Tibial nerve (tissue), 4 donors: ENCODE data around the gene FCER1G. TPM values are rescaled to one million over a fixed set of nuclear protein-coding genes. Genes with fewer than 3 reads are reported as not detected.

Source experiments
- DNase-seq, 2 donors: peaks; one replicate each; pipeline ENCODE4 v3.0.0-alpha.2; 2019; ENCODE audit warnings: low spot score in 2 of 2
- H3K27ac ChIP-seq, 4 donors: fragments of 200-600 bp; sonication (generic) in 3 of 4; one replicate each; pipeline ENCODE4 v1.5.1; 2017 to 2019; ENCODE audit warnings: mild to moderate bottlenecking in 1 of 4
- H3K27me3 ChIP-seq, 2 donors: fragments of 200-600 bp; sonication (generic) in 1 of 2; one replicate each; pipeline versions ENCODE4 v1.5.1 to v1.6.0; 2017 to 2019
- H3K36me3 ChIP-seq, 3 donors: fragments of 200-600 bp; sonication (generic); one replicate each; pipeline ENCODE4 v1.5.1; 2018 to 2019
- H3K4me1 ChIP-seq, 4 donors: fragments of 200-600 bp; sonication (generic) in 3 of 4; one replicate each; pipeline ENCODE4 v1.5.1; 2017 to 2019
- H3K4me3 ChIP-seq, 4 donors: fragments of 200-600 bp; sonication (generic) in 3 of 4; one replicate each; pipeline ENCODE4 v1.5.1; 2017 to 2019; ENCODE audit warnings: mild to moderate bottlenecking in 1 of 4, moderate library complexity in 1 of 4
- H3K9me3 ChIP-seq, 4 donors: fragments of 200-600 bp; sonication (generic) in 3 of 4; one replicate each; pipeline ENCODE4 v1.5.1; 2017 to 2019
- EP300 ChIP-seq, 2 donors: sonication (generic); formaldehyde crosslinking; IDR thresholded peaks; one replicate each; pipeline ENCODE4 v1.6.1; 2017; ENCODE audit warnings: antibody characterized with exemption in 2 of 2, mild to moderate bottlenecking in 1 of 2
- POLR2A ChIP-seq, 2 donors: fragments of 450-650 bp; IDR thresholded peaks; one replicate each; pipeline ENCODE4 v1.6.1; 2017; ENCODE audit warnings: antibody characterized with exemption in 2 of 2, mild to moderate bottlenecking in 2 of 2, moderate library complexity in 2 of 2
- WGBS, 2 donors: methylation state at CpG; one replicate each; pipeline ENCODE4 v1.1.5; 2018; 5-methylcytosine and 5-hydroxymethylcytosine counted together
- total RNA-seq, 4 donors: library from RNA; depleted of rRNA; stranded (reverse); fragments of >200 nt; gene quantifications; one replicate each; pipeline ENCODE4 v1.1.0, GENCODE V29; 2016
- TF ChIP-seq, protein P1 (sequence below), 5 experiments: fragments of 200-600 bp in 3 of 5; fragments of 450-650 bp in 2 of 5; sonication (generic) in 3 of 5; IDR thresholded peaks; one replicate each; pipeline ENCODE4 v1.5.1; 2016 to 2019; ENCODE audit warnings: antibody characterized with exemption in 5 of 5, mild to moderate bottlenecking in 3 of 5, moderate library complexity in 2 of 5

The FCER1G gene
- total RNA-seq, 4 donors from 2014 or later: 40.6 to 190 (median 50.9) TPM

DNA sequence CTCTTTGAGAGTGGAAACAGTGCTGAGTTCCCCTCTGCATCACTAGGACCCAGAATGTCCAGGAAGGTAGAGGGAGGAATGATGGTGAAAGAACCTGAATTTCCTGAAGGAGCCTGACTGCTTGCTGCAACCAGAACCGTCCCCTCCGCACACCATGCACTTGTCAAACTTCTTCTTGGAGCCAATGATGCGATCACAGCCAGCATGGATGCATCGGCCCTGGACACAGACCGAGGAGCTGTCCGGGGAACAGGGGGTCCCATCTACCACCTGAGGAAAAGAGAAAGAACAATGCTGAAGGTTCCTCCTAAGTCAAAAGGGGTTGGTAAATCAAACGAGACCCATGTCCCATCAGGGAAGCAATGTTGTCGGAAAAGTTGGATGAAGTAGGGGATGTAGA, 23.1 kb upstream of the FCER1G start:
- no peak for DNase-seq
- TF ChIP-seq, protein P1, sequence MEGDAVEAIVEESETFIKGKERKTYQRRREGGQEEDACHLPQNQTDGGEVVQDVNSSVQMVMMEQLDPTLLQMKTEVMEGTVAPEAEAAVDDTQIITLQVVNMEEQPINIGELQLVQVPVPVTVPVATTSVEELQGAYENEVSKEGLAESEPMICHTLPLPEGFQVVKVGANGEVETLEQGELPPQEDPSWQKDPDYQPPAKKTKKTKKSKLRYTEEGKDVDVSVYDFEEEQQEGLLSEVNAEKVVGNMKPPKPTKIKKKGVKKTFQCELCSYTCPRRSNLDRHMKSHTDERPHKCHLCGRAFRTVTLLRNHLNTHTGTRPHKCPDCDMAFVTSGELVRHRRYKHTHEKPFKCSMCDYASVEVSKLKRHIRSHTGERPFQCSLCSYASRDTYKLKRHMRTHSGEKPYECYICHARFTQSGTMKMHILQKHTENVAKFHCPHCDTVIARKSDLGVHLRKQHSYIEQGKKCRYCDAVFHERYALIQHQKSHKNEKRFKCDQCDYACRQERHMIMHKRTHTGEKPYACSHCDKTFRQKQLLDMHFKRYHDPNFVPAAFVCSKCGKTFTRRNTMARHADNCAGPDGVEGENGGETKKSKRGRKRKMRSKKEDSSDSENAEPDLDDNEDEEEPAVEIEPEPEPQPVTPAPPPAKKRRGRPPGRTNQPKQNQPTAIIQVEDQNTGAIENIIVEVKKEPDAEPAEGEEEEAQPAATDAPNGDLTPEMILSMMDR (IDR thresholded peaks at IDR 0.05): no peak
- TF ChIP-seq POLR2A (IDR thresholded peaks at IDR 0.05): no peak
- no peak for TF ChIP-seq EP300 (IDR thresholded peaks at IDR 0.05)
- Histone ChIP-seq H3K4me1 (peaks cover 4 to 55% (median 35%) of the 10 kb centered on the region in 4 donors), H3K4me3 (no peak overlapping the region), H3K27ac (no peak overlapping the region), H3K36me3 (peaks cover 0 to 17% (median 0%) of the 10 kb centered on the region in 3 donors), H3K27me3 (no peaks in the 10 kb centered on the region), H3K9me3 (no peaks in the 10 kb centered on the region)
- 74 to 80% methylated on average over 8 of the region's 8 CpGs for WGBS, 2 donors

DNA sequence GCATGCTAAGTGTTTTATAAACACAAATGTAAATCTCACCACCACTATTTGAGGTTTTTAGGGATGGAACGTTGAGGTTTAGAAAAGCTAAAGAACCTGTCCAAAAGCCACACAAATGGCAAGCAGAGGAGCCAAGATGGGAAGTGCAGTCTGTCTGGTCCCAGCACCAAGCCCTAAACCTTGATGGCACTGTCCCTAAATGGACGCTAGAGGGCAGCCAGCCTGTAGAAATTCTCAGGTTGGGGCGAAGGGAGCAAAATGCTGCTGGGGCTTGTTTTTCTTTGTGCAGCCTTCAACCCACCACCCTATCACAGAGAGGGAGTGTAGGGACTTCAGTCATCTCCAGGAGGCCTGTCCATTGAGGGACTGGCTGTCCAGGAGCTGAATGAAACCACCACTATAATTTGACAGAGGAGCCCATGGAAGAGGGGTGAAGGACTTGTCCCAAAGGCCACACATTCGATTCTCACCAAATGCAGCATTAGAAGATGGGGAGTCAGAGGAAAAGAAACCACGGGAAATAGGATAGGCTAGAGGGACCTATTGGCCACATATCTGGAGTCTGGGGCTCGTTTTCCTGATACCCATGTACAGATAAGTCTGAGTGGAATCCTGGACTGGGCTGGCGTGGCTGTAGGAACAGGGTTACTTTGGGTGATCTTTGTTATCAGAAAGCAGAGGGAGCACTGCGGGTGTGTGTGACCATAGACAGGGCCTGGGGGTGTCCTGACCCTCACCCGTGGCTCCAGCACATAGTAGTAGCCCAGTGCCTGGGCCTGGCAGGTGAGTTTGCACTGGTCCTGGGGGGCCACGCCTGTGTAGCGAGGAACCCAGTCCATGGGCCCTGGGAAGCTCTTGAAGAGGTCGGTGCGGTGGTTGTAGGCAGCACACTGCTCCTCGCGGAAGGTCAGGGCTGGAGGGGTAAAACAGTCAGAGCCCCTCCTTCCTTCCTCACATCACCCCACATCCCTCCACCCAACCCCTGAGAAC, 22.3 kb upstream of the FCER1G start:
- H3K4me1 ChIP-seq: peaks cover 5 to 63% (median 36%) of the 10 kb centered on the region in 4 donors
- no peaks in the 10 kb centered on the region for H3K9me3 ChIP-seq
- DNase-seq: peak in 1 of 2 donors; percentile 71
- peak in 1 of 2 donors; percentile 33 for TF ChIP-seq EP300 (IDR thresholded peaks at IDR 0.05)
- TF ChIP-seq POLR2A (IDR thresholded peaks at IDR 0.05): no peak
- TF ChIP-seq, protein P1 (IDR thresholded peaks at IDR 0.05): peak; percentile 78 to 90 (median 84)
- H3K27ac ChIP-seq: peak overlapping the region in 3 of 4 donors; percentile 62 to 98 (median 97)
- H3K27me3 ChIP-seq: no peaks in the 10 kb centered on the region
- H3K4me3 ChIP-seq: no peak overlapping the region
- H3K36me3 ChIP-seq: peaks cover 0 to 17% (median 0%) of the 10 kb centered on the region in 3 donors
- 45 to 48% methylated on average over 13 to 14 of the region's 15 CpGs for WGBS, 2 donors

DNA sequence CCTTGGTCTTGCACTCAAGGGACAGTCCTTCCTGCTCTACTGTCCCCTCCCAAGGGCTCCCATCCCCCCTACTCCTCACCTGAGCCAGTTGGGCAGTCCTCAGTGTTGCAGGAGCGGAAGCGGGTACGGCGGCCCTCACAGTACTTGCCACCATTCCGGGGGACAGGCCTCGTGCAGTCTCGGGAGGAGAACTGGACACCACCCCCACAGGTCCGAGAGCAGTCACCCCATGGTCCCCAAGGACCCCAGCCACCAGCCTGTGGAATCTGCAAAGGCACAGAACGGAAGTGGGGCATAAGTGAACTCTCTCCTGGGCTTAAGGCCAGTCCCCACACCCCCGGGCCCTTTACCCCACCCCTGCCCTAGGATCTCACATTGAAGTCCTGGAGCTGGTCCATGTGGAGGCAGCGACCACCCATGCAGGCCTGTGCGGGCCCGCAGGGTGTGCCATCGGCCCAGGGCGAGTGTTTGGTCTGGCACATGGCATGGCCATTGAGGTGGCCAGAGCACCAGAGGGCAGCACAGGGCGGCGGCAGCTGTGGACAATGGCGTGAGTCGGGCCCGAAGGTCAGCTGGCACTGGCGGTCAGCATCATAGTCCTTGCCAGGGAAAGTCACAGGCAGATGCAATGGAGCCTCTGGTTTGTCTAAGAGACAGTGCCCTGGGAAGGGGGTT, 21.4 kb upstream of the FCER1G start:
- no peaks in the 10 kb centered on the region for H3K9me3 ChIP-seq

DNA sequence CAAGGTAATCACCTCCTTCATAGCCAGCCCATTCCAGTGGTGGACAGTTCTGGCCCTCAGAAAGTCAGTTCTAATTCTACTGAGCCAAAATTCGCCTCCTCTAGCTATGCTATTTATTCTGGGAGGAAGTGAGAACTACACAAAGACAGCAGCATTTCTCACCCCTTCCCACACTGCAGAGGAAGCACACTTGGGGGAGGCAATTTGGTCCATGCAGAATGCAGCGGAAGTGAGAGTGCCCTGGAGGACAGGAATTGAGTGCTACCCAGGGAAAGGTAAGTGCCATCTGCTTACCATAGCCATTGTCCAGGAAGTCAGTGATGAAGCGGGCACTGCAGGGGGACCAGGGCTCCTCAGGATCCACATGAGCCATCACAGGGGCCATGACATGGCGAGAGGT, 19.9 kb upstream of the FCER1G start:
- H3K4me3 ChIP-seq: peak overlapping the region in 1 of 4 donors; percentile 50
- no peaks in the 10 kb centered on the region for H3K27me3 ChIP-seq
- H3K36me3 ChIP-seq: peaks cover 0 to 17% (median 0%) of the 10 kb centered on the region in 3 donors
- no peak for DNase-seq
- no peak for TF ChIP-seq POLR2A (IDR thresholded peaks at IDR 0.05)
- TF ChIP-seq EP300 (IDR thresholded peaks at IDR 0.05): peak in 1 of 2 donors; percentile 33
- TF ChIP-seq, protein P1 (IDR thresholded peaks at IDR 0.05): no peak
- no peaks in the 10 kb centered on the region for H3K9me3 ChIP-seq
- peak overlapping the region in 3 of 4 donors; percentile 38 to 98 (median 97) for H3K27ac ChIP-seq
- H3K4me1 ChIP-seq: peaks cover 7 to 87% (median 59%) of the 10 kb centered on the region in 4 donors
- 72 to 77% methylated on average over 4 of the region's 4 CpGs for WGBS, 2 donors

More for the DNA sequence above, 21.4 kb upstream of the FCER1G start:
- Histone ChIP-seq H3K27me3 (no peaks in the 10 kb centered on the region), H3K4me3 (peak overlapping the region in 1 of 4 donors; percentile 13), H3K4me1 (peaks cover 7 to 72% (median 45%) of the 10 kb centered on the region in 4 donors), H3K36me3 (peaks cover 0 to 17% (median 0%) of the 10 kb centered on the region in 3 donors), H3K27ac (peak overlapping the region in 3 of 4 donors; percentile 62 to 98 (median 97))
- TF ChIP-seq, protein P1 (IDR thresholded peaks at IDR 0.05): peak; percentile 19 to 58 (median 42)
- peak in 1 of 2 donors; percentile 43 for TF ChIP-seq EP300 (IDR thresholded peaks at IDR 0.05)
- no peak for TF ChIP-seq POLR2A (IDR thresholded peaks at IDR 0.05)
- DNase-seq: no peak
- 46 to 60% methylated on average over 12 to 16 of the region's 21 CpGs for WGBS, 2 donors
